M059J (cell line): Measurements from ENCODE around the gene MBTD1. TPM values are rescaled to one million over a fixed set of nuclear protein-coding genes. Genes with fewer than 3 reads are reported as not detected.
A peak's percentile ranks its signal among the peaks of the same experiment; 100 is the strongest.

ENCODE experiments used
- DNase-seq: peaks from one replicate; pipeline ENCODE4 v3.0.0-alpha.2; 2012; ENCODE audit warnings: low read depth
- total RNA-seq: library from RNA; depleted of rRNA; stranded (reverse); fragments of >200 nt; shearing (Covaris generic); gene quantifications from 2 replicates; pipeline ENCODE4 v1.2.3, GENCODE V29; 2014; rRNA removed

MBTD1 gene
- total RNA-seq, 1 experiment from 2014 or later: 3.8 TPM

DNA sequence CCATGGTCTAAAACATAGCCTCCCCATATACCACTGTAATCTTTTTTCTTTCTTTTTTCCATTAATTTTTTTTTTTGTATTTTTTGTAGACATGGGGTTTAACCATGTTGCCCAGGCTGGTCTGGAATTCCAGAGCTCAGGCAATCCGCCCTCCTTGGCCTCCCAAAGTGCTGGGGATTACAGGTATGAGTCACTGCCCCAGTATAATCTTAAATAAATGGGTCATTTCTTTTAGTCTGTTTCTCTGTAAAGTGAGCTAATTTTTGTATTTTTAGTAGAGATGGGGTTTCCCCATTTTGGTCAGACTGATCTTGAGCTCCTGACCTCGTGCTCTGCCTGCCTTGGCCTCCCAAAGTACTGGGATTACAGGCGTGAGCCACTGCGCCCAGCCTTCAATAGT is 112.2 kb downstream of the MBTD1 start:
- DNase-seq: peak; percentile 46

DNA sequence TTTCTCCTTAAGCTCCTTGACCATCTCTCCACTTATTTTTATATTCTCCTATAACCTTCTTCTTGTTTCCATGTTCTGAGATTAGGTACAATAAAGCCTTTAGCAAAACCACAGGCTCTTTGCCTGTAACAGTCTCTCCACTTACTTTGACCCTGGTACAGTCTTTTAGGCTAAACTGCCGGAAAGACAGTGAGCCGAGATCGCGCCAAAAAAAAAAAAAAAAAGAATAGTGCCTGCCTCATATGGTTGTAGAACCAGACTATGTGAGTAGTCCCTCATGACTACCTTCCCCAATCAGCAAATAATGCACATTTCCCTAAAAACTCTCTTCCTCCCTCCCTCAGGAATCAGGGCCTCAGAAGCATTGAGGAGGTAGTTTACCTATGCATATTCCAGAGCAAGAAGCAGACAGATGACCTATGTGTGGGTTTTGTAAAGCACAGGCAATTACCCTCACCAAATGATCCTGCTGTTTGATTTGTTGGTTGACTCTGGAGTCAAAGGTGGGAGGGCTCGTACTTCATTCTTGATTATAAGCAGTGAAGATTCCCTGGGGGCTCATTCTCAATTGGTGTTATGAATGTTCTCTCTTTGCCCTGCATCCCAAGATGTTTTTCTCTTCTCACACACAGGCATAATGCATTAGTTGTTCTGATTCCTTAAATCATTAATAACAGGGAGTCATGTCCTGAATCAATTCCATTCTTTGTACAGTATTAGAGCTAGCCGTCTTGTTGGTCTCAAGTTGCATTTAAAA is 115.4 kb downstream of the MBTD1 start:
- DNase-seq: no peak

DNA sequence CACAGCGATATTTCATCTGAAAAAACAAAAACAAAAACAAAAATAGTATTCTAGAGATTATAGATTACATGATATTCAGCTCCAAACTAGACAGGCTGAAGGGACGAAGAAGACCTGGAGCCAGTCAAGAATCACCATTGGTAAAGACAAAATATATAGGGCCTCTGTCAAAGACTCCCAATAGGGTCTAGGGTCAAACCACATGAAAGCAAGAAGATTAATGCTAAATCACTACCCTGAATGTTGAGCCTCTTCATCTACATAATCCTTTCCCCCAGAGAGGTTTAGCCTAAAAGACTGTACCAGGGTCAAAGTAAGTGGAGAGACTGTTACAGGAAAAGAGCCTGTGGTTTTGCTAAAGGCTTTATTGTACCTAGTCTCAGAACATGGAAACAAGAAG is 117.3 kb downstream of the MBTD1 start:
- DNase-seq: no peak

DNA sequence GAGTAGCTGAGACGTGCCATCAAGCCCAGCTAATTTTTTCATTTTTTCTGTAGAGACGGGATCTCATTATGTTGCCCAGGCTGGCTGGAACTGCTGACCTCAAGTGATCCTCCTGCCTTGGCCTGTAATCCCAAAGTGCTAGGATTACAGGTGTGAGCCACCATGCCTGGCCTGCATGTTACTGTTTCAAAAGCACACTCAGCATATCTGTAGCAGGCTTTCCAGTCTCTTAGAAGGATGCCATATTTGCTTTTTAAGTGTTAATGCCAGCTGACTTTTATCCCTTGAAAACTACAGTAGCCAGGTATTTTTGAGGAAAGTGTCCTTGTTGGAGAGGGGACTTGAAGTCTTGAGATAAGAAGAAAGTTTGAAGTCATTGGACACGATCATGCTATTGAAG is 123.9 kb downstream of the MBTD1 start:
- no peak for DNase-seq

DNA sequence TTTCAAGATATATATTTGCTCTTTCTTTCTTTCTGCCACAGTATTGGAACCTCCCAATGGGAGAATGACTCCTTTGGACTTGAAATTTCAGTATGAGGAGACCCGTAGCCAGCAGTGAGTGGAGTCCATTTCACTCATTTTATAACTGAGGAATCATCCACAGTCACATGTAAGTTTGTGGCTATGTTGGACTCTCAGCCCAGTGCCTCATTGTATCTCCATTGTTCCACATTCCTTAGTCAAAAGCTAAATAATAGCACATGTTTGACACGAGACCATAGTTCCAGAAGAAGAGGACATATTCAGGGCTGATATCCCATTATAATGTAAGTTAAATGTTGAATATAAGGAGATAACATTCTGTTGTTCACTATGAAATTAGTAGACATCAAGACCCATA is 126.5 kb downstream of the MBTD1 start:
- no peak for DNase-seq

DNA sequence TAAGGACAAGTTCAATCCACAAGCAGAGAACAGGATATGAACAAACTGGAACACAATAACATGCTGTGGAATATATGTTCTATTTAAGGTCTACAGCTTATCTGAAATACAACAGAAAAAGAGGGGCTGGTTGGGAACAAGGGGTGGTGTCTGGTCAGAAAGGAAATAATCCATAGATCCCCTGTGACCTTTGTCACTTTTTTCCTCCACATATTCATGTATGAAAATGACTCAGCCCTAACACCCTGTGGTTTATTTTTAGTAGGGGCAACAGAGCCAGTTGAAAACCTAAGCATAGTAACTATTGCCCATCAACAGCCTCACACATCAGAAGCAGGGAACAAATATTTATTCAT is 126.9 kb downstream of the MBTD1 start:
- DNase-seq: peak; percentile 46

DNA sequence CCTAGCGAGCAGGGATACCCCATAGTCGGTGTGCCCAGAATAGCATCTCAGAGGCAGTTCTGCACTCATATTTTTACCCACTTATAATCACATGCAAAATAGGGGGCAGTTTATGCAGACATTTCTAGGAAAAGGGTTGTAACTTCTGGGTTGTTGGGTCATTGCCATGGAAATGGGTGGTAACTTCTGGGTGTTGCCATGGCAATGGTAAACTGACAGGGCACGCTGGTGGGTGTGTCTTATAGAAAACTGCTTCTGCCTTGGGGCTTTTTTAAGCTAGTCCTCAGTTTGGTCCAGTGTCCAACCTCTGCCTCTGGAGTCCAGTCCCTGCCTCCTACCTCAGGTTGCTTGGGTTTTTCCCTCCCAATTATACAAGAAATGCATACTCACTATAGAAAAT is 131.8 kb downstream of the MBTD1 start:
- DNase-seq: peak; percentile 42

Other genes with a start within 250 kb of the MBTD1 start
- gene SPAG9, start 139.2 kb downstream of the MBTD1 start, total RNA-seq: 29.9 and 43.9 TPM in 2 replicates
- gene NME1, start 106.5 kb downstream of the MBTD1 start, total RNA-seq: 171 and 178 TPM in 2 replicates
- 491 and 573 TPM in 2 replicates for gene NME2, start 93.6 kb downstream of the MBTD1 start, total RNA-seq
- gene UTP18, start 497 bp upstream of the MBTD1 start, total RNA-seq: 35.3 and 51.4 TPM in 2 replicates